Muscle layer of duodenum (tissue), 2 donors: ENCODE results near the gene TPBGL.
A peak's percentile ranks its signal among the peaks of the same experiment; 100 is the strongest.

Experiments used
- H3K27ac ChIP-seq: one replicate; pipeline ENCODE4 v1.7.0; 2013; ENCODE audit warnings: mild to moderate bottlenecking, low read length
- H3K27me3 ChIP-seq: one replicate; pipeline ENCODE4 v1.7.0; 2013; ENCODE audit warnings: low read depth, mild to moderate bottlenecking, control low read depth, low read length
- H3K36me3 ChIP-seq, 2 donors: one replicate each; pipeline ENCODE4 v1.7.0; 2013; ENCODE audit warnings: low read length in 2 of 2, control low read depth in 1 of 2, mild to moderate bottlenecking in 1 of 2; ENCODE audit not compliant: insufficient read depth in 2 of 2, control insufficient read depth in 1 of 2
- H3K4me1 ChIP-seq, 2 donors: one replicate each; pipeline ENCODE4 v1.7.0; 2013; ENCODE audit warnings: low read length in 2 of 2, mild to moderate bottlenecking in 2 of 2, control low read depth in 1 of 2, moderate library complexity in 1 of 2; ENCODE audit not compliant: insufficient read depth in 2 of 2, control insufficient read depth in 1 of 2
- H3K4me3 ChIP-seq, 2 donors: one replicate each; pipeline ENCODE4 v1.7.0; 2013; ENCODE audit warnings: low read length in 2 of 2, low read depth in 1 of 2, mild to moderate bottlenecking in 1 of 2
- H3K9me3 ChIP-seq, 2 donors: one replicate each; pipeline ENCODE4 v1.7.0; 2013; ENCODE audit warnings: low read length in 2 of 2, control low read depth in 1 of 2, mild to moderate bottlenecking in 1 of 2; ENCODE audit not compliant: control insufficient read depth in 1 of 2
- donor health status: healthy.

The TPBGL gene

GRCh38 chr11:75240311-75241035 is at the start of gene TPBGL:
Gene TPBGL, plus strand, starts transcription at chr11:75240774. Its CDS starts 276 bp downstream, at chr11:75241050.
- Histone ChIP-seq H3K27me3 (peaks cover 22% of the 10 kb centered on the region), H3K4me3 (peak within 1 kb of the TSS in 1 of 2 donors; percentile 55), H3K4me1 (peaks cover 0 to 13% of the 10 kb centered on the region in 2 donors), H3K36me3 (no peaks in the 10 kb centered on the region), H3K9me3 (no peaks in the 10 kb centered on the region), H3K27ac (no peak within 1 kb of the TSS)

GRCh38 chr11:75191330-75191717 is 49.2 kb upstream of the TPBGL start:
- H3K36me3 ChIP-seq: peaks cover 0 to 11% of the 10 kb centered on the region in 2 donors
- H3K4me3 ChIP-seq: no peak overlapping the region
- peaks cover 0 to 36% of the 10 kb centered on the region in 2 donors for H3K4me1 ChIP-seq
- no peak overlapping the region for H3K27ac ChIP-seq
- H3K27me3 ChIP-seq: no peaks in the 10 kb centered on the region
- H3K9me3 ChIP-seq: no peaks in the 10 kb centered on the region

GRCh38 chr11:75193271-75193670 is 47.3 kb upstream of the TPBGL start:
- Histone ChIP-seq H3K27me3 (no peaks in the 10 kb centered on the region), H3K27ac (no peak overlapping the region), H3K36me3 (peaks cover 0 to under 1% of the 10 kb centered on the region in 2 donors), H3K9me3 (no peaks in the 10 kb centered on the region), H3K4me3 (no peak overlapping the region), H3K4me1 (peaks cover 0 to 36% of the 10 kb centered on the region in 2 donors)

- no peaks in the 10 kb centered on the region for H3K36me3 ChIP-seq
- H3K4me1 ChIP-seq: peaks cover 0 to 36% of the 10 kb centered on the region in 2 donors
- H3K9me3 ChIP-seq: no peaks in the 10 kb centered on the region
Measured at GRCh38 chr11:75193711-75194110, 46.9 kb upstream of the TPBGL start.

GRCh38 chr11:75194147-75194546 is 46.4 kb upstream of the TPBGL start:
- Histone ChIP-seq H3K27ac (no peak overlapping the region), H3K4me1 (peaks cover 0 to 36% of the 10 kb centered on the region in 2 donors), H3K27me3 (no peaks in the 10 kb centered on the region), H3K36me3 (no peaks in the 10 kb centered on the region), H3K9me3 (no peaks in the 10 kb centered on the region), H3K4me3 (no peak overlapping the region)

More at GRCh38 chr11:75193711-75194110, 46.9 kb upstream of the TPBGL start:
- H3K4me3 ChIP-seq: no peak overlapping the region
- no peaks in the 10 kb centered on the region for H3K27me3 ChIP-seq
- no peak overlapping the region for H3K27ac ChIP-seq

GRCh38 chr11:75195167-75195962 is 45.2 kb upstream of the TPBGL start:
- H3K9me3 ChIP-seq: no peaks in the 10 kb centered on the region
- no peak overlapping the region for H3K27ac ChIP-seq
- no peaks in the 10 kb centered on the region for H3K36me3 ChIP-seq
- no peak overlapping the region for H3K4me3 ChIP-seq
- H3K4me1 ChIP-seq: peaks cover 0 to 33% of the 10 kb centered on the region in 2 donors
- no peaks in the 10 kb centered on the region for H3K27me3 ChIP-seq

GRCh38 chr11:75196426-75196825 is 44.1 kb upstream of the TPBGL start:
- Histone ChIP-seq H3K4me1 (peaks cover 0 to 23% of the 10 kb centered on the region in 2 donors), H3K36me3 (no peaks in the 10 kb centered on the region), H3K27me3 (no peaks in the 10 kb centered on the region), H3K4me3 (no peak overlapping the region), H3K27ac (no peak overlapping the region), H3K9me3 (no peaks in the 10 kb centered on the region)

- Histone ChIP-seq H3K9me3 (no peaks in the 10 kb centered on the region), H3K36me3 (no peaks in the 10 kb centered on the region), H3K27ac (no peak overlapping the region), H3K4me3 (no peak overlapping the region), H3K27me3 (no peaks in the 10 kb centered on the region), H3K4me1 (peaks cover 0 to 18% of the 10 kb centered on the region in 2 donors)
Measured at GRCh38 chr11:75197512-75198277, 42.9 kb upstream of the TPBGL start.

- no peak overlapping the region for H3K4me3 ChIP-seq
- no peaks in the 10 kb centered on the region for H3K27me3 ChIP-seq
- H3K9me3 ChIP-seq: no peaks in the 10 kb centered on the region
- no peak overlapping the region for H3K27ac ChIP-seq
- H3K36me3 ChIP-seq: no peaks in the 10 kb centered on the region
- peaks cover 0 to 18% of the 10 kb centered on the region in 2 donors for H3K4me1 ChIP-seq
Measured at GRCh38 chr11:75198278-75198973, 42.1 kb upstream of the TPBGL start.

- H3K4me1 ChIP-seq: peaks cover 0 to 11% of the 10 kb centered on the region in 2 donors
- no peak overlapping the region for H3K4me3 ChIP-seq
- no peaks in the 10 kb centered on the region for H3K27me3 ChIP-seq
- H3K36me3 ChIP-seq: no peaks in the 10 kb centered on the region
- H3K9me3 ChIP-seq: no peaks in the 10 kb centered on the region
- no peak overlapping the region for H3K27ac ChIP-seq
Measured at GRCh38 chr11:75199412-75199955, 41.1 kb upstream of the TPBGL start.
